ENCODE results near the gene EPN2.

GRCh38 chr17:19363114-19363438, 125.9 kb downstream of the EPN2 start:
- no peak for TF ChIP-seq CTCF (IDR thresholded peaks at IDR 0.05)
- TF ChIP-seq POLR2A (IDR thresholded peaks at IDR 0.05): no peak
